DOHH2 (cell line): Measurements from ENCODE around the gene EYA4.

Experiments used
- H3F3A ChIP-seq: fragments of 200-600 bp; sonication (generic), shearing (Covaris generic); 2 replicates; pipeline ENCODE4 v1.6.0; 2016; ENCODE audit warnings: antibody characterized with exemption, mild to moderate bottlenecking; ENCODE audit not compliant: control insufficient read depth, insufficient read depth
- H3K27ac ChIP-seq: fragments of 200-600 bp; sonication (generic); 2 replicates; pipeline ENCODE4 v1.5.1; 2014; ENCODE audit warnings: low read depth, mild to moderate bottlenecking, low read length, moderate library complexity
- H3K27me3 ChIP-seq: fragments of 200-600 bp; sonication (generic); 2 replicates; pipeline ENCODE4 v1.6.1; 2014; ENCODE audit warnings: mild to moderate bottlenecking, low read length, mixed read lengths; ENCODE audit not compliant: control insufficient read depth
- H3K36me3 ChIP-seq: fragments of 200-600 bp; sonication (generic); 2 replicates; pipeline ENCODE4 v1.6.1; 2014; ENCODE audit warnings: mild to moderate bottlenecking, low read length, moderate library complexity, mixed read lengths; ENCODE audit not compliant: control insufficient read depth
- H3K4me1 ChIP-seq: fragments of 200-600 bp; sonication (generic); 2 replicates; pipeline ENCODE4 v1.6.1; 2014; ENCODE audit warnings: mild to moderate bottlenecking, low read length, mixed read lengths; ENCODE audit not compliant: control insufficient read depth
- H3K4me2 ChIP-seq: fragments of 200-600 bp; sonication (generic); 2 replicates; pipeline ENCODE4 v1.6.0; 2014; ENCODE audit warnings: mild to moderate bottlenecking, low read length, moderate library complexity
- H3K4me3 ChIP-seq: fragments of 200-600 bp; sonication (generic); 2 replicates; pipeline ENCODE4 v1.5.1; 2014; ENCODE audit warnings: mild to moderate bottlenecking, low read length, mixed read lengths
- H3K79me2 ChIP-seq: fragments of 200-600 bp; sonication (generic); 2 replicates; pipeline ENCODE4 v1.6.1; 2014; ENCODE audit warnings: mild to moderate bottlenecking, low read length, mixed read lengths; ENCODE audit not compliant: control insufficient read depth
- H3K9me2 ChIP-seq: fragments of 200-600 bp; sonication (generic); replicated peaks from 2 replicates; pipeline ENCODE4 v1.6.1; 2014; ENCODE audit warnings: mild to moderate bottlenecking, low read length, mixed read lengths; ENCODE audit not compliant: control insufficient read depth
- H3K9me3 ChIP-seq: fragments of 200-600 bp; sonication (generic); 2 replicates; pipeline ENCODE4 v1.6.1; 2014; ENCODE audit warnings: antibody characterized with exemption, low read length, mixed read lengths; ENCODE audit not compliant: control insufficient read depth, insufficient read depth
- H4K20me1 ChIP-seq: fragments of 200-600 bp; sonication (generic); 2 replicates; pipeline ENCODE4 v1.6.0; 2014; ENCODE audit warnings: low read depth, mild to moderate bottlenecking, antibody characterized with exemption, low read length, moderate library complexity; ENCODE audit not compliant: control insufficient read depth, insufficient read depth
- CTCF ChIP-seq: fragments of 200-600 bp; sonication (generic); IDR thresholded peaks from one replicate; pipeline ENCODE4 v1.5.1; 2014; ENCODE audit warnings: antibody characterized with exemption, mild to moderate bottlenecking, low read depth, low read length; ENCODE audit not compliant: poor library complexity, severe bottlenecking
- EZH2phosphoT487 ChIP-seq: fragments of 200-600 bp; sonication (generic); IDR thresholded peaks from 2 replicates; pipeline ENCODE4 v1.6.1; 2017; ENCODE audit warnings: borderline replicate concordance, mild to moderate bottlenecking, antibody characterized with exemption, low read length, moderate library complexity, mixed read lengths

Gene EYA4

DNA sequence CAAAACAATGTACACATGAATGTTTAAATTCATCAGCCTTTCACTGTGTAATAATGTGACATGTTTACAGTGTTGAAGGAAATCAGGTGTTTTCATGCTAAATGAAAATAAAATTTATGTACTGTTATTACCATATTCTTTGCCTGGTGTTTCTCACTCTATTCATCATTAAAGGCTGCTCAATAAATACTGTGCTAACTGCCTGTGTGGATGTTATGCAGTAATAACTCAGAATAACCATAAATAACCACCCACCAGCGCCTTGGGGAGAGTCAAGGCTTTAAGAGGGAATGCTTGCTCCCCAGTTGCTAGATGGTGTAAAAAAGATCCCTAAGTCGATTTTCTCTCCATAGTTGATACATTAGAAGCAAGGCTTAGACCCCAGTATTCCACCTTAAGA, 299.9 kb downstream of the EYA4 start:
- Histone ChIP-seq H3K36me3 (no peaks in the 10 kb centered on the region), H3F3A (no peaks in the 10 kb centered on the region), H4K20me1 (no peaks in the 10 kb centered on the region), H3K79me2 (no peaks in the 10 kb centered on the region), H3K9me2 (no peaks in the 10 kb centered on the region), H3K27me3 (no peaks in the 10 kb centered on the region), H3K4me3 (no peak overlapping the region), H3K4me2 (no peak overlapping the region), H3K4me1 (no peaks in the 10 kb centered on the region), H3K27ac (no peak overlapping the region), H3K9me3 (no peaks in the 10 kb centered on the region)
- TF ChIP-seq CTCF (no peak), EZH2phosphoT487 (no peak)

GRCh38 chr6:133542056-133542821, 301.1 kb downstream of the EYA4 start:
- Histone ChIP-seq H3K27me3 (no peaks in the 10 kb centered on the region), H3K4me1 (no peaks in the 10 kb centered on the region), H3F3A (no peaks in the 10 kb centered on the region), H3K36me3 (no peaks in the 10 kb centered on the region), H4K20me1 (no peaks in the 10 kb centered on the region), H3K4me2 (no peak overlapping the region), H3K79me2 (no peaks in the 10 kb centered on the region), H3K27ac (no peak overlapping the region), H3K9me3 (no peaks in the 10 kb centered on the region), H3K4me3 (no peak overlapping the region), H3K9me2 (no peaks in the 10 kb centered on the region)
- TF ChIP-seq CTCF (no peak), EZH2phosphoT487 (no peak)

GRCh38 chr6:133544419-133544818, 303.3 kb downstream of the EYA4 start:
- H3K9me3 ChIP-seq = no peaks in the 10 kb centered on the region
- H4K20me1 ChIP-seq = no peaks in the 10 kb centered on the region
- no peak overlapping the region for H3K4me3 ChIP-seq
- no peaks in the 10 kb centered on the region for H3K36me3 ChIP-seq
- H3K79me2 ChIP-seq = no peaks in the 10 kb centered on the region
- no peaks in the 10 kb centered on the region for H3K9me2 ChIP-seq
- no peaks in the 10 kb centered on the region for H3F3A ChIP-seq
- no peaks in the 10 kb centered on the region for H3K4me1 ChIP-seq
- no peaks in the 10 kb centered on the region for H3K27me3 ChIP-seq
- TF ChIP-seq EZH2phosphoT487 = no peak
- TF ChIP-seq CTCF = no peak
- no peak overlapping the region for H3K27ac ChIP-seq
- no peak overlapping the region for H3K4me2 ChIP-seq
